HuH-7 (cell line): Measurements from ENCODE around the gene NDUFS4.
"Not testable (repeated sequence)": the region's sequence is repeated elsewhere in the genome, so short reads cannot be mapped to it uniquely, and the experiment has no call there.

Experiments
- DNase-seq: peaks from one replicate; pipeline ENCODE4 v3.0.0; 2011; ENCODE audit warnings: low spot score

The NDUFS4 gene

GRCh38 chr5:53667621-53668020 lies 107.2 kb downstream of the NDUFS4 start:
- DNase-seq, result no peak

DNA sequence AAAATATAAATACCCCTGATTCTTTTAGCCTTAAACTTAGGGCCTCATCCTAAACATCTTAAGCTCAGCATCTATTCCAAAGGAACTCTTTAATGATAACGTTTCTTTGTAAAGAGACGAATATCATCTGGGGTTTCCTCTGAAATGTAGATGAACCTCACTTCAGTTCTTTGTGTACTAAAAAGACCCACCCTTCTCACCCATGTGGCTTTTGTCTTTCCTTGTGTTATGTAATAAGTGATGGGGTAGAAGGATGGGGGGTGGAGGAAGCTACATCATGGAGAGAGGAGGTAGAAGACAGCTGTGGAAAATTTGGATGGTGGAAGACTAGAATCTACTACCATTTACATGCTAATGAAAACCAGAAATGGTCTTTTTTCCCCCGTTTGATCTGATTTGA lies 111.0 kb downstream of the NDUFS4 start:
- no peak for DNase-seq

- no peak for DNase-seq
Measured at GRCh38 chr5:53674121-53674520, 113.7 kb downstream of the NDUFS4 start.

DNA sequence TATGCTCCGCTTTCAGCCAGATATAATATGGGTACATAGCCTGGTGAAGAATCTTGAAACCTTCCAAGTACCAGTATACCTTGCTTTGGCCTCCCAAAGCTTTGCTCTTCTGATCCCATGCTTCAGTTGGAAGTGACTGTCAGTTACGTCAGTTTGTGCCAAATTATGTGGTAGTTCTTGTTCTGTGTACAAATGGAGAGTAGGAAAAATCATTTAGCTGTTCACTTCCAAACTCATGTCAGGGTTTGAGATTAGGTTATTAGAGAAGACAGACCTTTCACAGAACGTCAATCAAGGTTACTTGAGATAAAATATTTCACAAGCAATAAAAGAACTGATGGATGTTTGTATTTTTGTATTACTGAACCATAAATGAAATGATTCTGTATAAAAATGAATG lies 117.2 kb downstream of the NDUFS4 start:
- no peak for DNase-seq

DNA sequence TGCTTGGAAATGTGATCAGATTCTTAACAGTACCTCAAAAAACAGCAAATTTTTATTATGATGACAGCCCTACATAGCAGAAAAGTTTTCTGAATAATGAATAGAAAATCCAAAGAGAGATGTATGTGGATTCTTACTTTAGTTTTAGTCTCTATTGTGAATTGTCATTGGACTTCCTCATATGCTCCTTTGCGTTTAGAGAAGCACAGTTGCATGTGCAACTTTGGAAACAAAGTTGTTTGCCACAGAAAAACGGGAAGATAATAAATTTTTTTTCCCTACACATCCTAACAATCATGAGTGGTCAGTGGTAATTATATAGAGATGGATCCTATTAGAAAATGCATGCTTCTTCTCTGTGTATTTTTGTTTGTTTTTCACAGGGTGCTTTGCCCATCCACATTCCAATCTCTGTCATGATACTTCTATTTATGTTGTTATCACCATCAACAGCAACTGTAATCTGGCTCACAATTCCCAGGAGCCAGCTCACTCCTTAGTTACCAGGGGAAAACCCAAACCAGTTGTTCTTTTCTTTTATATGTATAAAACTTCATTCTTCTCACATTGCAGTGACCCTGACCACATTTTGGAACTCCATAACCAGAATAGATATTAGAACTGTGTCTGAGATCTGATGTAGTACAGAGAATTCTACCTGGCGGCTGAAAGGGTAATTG lies 118.7 kb downstream of the NDUFS4 start:
- no peak for DNase-seq

DNA sequence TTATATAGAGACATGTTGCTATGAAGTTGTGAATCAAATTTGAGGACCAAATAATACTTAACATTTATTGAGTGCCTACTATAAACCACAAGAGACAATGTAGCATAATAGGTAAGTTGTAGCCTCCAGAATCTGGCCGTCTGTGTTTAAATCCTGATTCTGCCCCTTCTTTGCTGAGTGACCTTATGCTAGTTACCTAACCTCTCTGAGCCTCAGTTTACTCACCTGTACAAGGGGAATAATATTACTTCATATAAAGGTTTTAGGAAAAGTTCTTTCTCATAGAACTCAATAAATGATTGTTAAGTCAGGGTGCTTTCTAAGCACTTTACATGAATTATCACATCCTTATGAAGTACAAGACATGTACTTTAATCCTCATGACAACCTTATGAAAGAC lies 120.6 kb downstream of the NDUFS4 start:
- no peak for DNase-seq

- DNase-seq, result no peak
Measured at GRCh38 chr5:53691014-53691413, 130.6 kb downstream of the NDUFS4 start.

DNA sequence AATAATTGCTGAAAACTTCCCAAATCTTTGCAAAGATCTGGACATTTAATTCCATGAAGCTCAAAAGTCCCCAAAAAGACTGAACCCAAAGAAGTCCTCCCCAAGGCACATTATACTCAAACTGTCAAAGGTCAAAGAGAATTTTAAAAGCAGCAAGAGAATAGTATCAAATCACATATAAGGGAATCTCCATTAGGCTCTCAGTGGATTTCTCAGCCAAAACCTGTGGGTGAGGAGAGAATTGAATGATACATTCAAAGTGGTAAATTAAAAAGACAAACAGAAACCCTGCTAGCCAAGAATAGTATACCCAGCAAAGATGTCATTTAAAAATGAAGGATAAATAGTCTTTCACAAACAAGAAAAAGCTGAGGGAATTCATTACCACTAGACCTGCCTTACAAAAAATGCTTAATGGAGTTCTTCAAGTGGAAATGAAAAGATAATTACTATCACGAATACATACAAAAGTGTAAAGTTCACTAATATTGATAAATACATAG lies 134.1 kb downstream of the NDUFS4 start:
- DNase-seq, result no peak

DNA sequence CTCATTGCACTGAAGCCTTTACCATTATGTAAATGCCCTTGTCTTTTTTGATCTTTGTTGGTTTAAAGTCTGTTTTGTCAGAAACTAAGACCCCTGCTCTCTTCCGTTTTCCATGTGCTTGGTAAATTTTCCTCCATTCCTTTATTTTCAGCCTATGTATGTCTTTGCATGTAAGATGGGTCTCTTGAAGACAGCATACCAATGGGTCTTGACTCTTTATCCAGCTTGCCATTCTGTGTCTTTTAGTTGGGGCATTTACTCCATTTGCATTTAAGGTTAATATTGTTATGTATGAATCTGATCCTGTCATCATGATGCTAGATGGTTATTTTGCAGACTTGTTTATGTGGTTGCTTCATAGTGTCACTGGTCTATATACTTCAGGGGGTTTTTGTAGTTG lies 150.0 kb downstream of the NDUFS4 start:
- DNase-seq, result not testable (repeated sequence)

- no peak for DNase-seq
Measured at GRCh38 chr5:53712327-53712726, 151.9 kb downstream of the NDUFS4 start.

DNA sequence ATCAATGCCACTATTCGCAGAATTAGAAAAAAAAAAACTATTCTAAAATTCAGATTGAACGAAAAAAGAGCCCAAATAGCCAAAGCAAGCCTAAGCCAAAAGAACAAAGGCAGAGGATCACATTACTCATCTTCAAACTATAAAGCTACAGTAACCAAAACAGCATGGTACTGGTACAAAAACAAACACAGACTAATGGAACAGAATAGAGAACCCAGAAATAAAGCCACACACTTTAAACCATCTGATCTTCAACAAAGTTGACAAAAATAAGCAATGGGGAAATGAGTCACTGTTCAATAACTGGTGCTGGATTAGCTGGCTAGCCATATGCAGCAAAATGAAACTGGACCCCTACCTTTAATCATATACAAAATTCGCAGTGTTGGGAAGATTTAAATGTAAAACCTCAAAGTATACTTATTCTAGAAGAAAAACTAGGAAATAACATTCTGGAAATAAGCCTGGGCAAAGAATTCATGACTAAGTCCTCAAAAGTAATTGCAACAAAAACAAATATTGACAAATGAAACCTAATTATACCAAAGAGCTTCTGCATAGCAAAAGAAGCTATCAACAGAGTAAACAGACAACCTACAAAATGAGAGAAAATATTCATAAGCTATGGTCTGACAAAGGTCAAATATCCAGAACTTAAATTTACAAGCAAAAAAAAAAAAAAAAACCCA lies 153.7 kb downstream of the NDUFS4 start:
- DNase-seq, result no peak

DNA sequence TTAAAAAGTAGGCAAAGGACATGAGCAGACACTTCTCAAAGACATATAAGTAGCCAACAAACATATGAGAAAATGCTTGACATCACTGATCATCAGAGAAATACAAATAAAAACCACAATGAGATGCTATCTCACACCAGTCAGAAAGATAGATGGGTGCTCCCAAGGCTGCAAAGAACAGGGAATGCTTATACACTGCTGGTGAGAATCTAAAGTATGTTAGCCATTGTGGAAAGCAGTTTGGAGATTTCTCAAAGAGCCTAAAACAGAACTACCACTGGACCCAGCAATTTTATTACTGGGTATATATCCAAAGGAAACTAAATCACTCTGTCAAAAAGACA lies 154.2 kb downstream of the NDUFS4 start:
- DNase-seq, result no peak

- no peak for DNase-seq
Measured at GRCh38 chr5:53726121-53726520, 165.7 kb downstream of the NDUFS4 start.

DNA sequence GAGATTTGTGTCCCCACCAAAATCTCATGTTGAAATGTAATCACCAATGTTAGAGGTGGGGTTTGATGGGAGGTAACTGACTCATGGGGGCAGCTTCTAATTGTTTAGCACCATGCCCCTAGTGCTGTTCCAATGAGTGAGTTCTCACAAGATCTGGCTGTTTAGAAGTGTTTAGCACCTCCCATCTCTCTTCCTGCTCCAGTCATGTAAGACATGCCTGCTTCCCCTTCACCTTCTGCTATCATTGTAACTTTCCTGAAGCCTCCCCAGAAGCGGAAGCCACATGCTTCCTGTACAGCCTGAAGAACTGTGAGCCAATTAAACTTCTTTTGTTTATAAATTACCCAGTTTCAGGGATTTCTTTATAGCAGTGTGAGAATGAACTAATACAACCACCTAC lies 170.5 kb downstream of the NDUFS4 start:
- DNase-seq, result no peak
